Measurements from ENCODE around the gene NAA20. TPM values are rescaled to one million over a fixed set of nuclear protein-coding genes. Genes with fewer than 3 reads are reported as not detected.

NAA20 gene
- total and polyA plus RNA-seq, 2 of the 13 experiments (the other 11 are each of a cell fraction or from before 2014, with no cell fraction given), result 81.9 to 82.8 TPM

- TF ChIP-seq SNAI1 (CRISPR knock-in tag; IDR thresholded peaks at IDR 0.05; ENCODE audit: borderline replicate concordance) (peak; percentile 40; the same call in 1 of the 2 replicates), ZBTB49 (CRISPR knock-in tag; IDR thresholded peaks at IDR 0.05; ENCODE audit: borderline replicate concordance) (no peak; the same call in 1 of the 2 replicates), NRL (CRISPR knock-in tag; IDR thresholded peaks at IDR 0.05; ENCODE audit: borderline replicate concordance) (peak; percentile 75; the same call in 1 of the 2 replicates), WIZ (CRISPR knock-in tag; IDR thresholded peaks at IDR 0.05) (peak; percentile 95), RCOR2 (CRISPR knock-in tag; IDR thresholded peaks at IDR 0.05) (no peak), ZBTB39 (CRISPR knock-in tag; IDR thresholded peaks at IDR 0.05) (no peak; the same call in 1 of the 2 replicates), ZBTB26 (CRISPR knock-in tag; IDR thresholded peaks at IDR 0.05; ENCODE audit: borderline replicate concordance) (peak; percentile 88), CHCHD3 (CRISPR knock-in tag; IDR thresholded peaks at IDR 0.05) (peak; percentile 66; the same call in 1 of the 2 replicates), NFKBIZ (CRISPR knock-in tag; IDR thresholded peaks at IDR 0.05) (peak; percentile 78), EP300 (IDR thresholded peaks at IDR 0.05; ENCODE audit: low read depth in 2 of 2, low read length in 2 of 2) (peak in 1 of 2 experiments; percentile 36; a peak in 2 of 4 replicates), EP300 (CRISPR knock-in tag; IDR thresholded peaks at IDR 0.05; ENCODE audit: borderline replicate concordance) (peak; percentile 40; the same call in 1 of the 2 replicates), IKZF5 (CRISPR knock-in tag; IDR thresholded peaks at IDR 0.05) (peak; percentile 95), RNF2 (conservative IDR thresholded peaks at IDR 0.05; ENCODE audit: low read depth) (peak; percentile 99), PRPF4 (IDR thresholded peaks at IDR 0.05; ENCODE audit: low read depth, low read length, poor library complexity, severe bottlenecking) (no peak), MAFF (IDR thresholded peaks at IDR 0.05; ENCODE audit: low read depth, low read length) (0 out of 2 replicates have a peak, but pooled peaks have one; percentile 8), FOXK1 (CRISPR knock-in tag; IDR thresholded peaks at IDR 0.05; ENCODE audit: borderline replicate concordance, low read depth) (peak; percentile 95), ZNF713 (CRISPR knock-in tag; IDR thresholded peaks at IDR 0.05) (peak; percentile 89; the same call in 1 of the 2 replicates), CAMTA2 (CRISPR knock-in tag; IDR thresholded peaks at IDR 0.05; ENCODE audit: borderline replicate concordance) (no peak; the same call in none of the 2 replicates), ZNF777 (CRISPR knock-in tag; IDR thresholded peaks at IDR 0.05) (peak; percentile 76), ZNF430 (CRISPR knock-in tag; IDR thresholded peaks at IDR 0.05) (peak; percentile 93), ZNF549 (CRISPR knock-in tag; IDR thresholded peaks at IDR 0.05) (no peak; the same call in 1 of the 2 replicates), XBP1 (CRISPR knock-in tag; IDR thresholded peaks at IDR 0.05) (no peak)
Measured at GRCh38 chr20:20017001-20017843, at the start of gene NAA20 (continued).
